CD4-positive, alpha-beta T cell treated with Interleukin-17A for 1 hour (primary cell): ENCODE data around the gene LRRC45.
A peak's percentile ranks its signal among the peaks of the same experiment; 100 is the strongest.
"Not testable (repeated sequence)": the region's sequence is repeated elsewhere in the genome, so short reads cannot be mapped to it uniquely, and the experiment has no call there.

Source experiments
- DNase-seq: peaks from one replicate; pipeline ENCODE4 v3.0.0-alpha.2; 2020

LRRC45 gene

DNA sequence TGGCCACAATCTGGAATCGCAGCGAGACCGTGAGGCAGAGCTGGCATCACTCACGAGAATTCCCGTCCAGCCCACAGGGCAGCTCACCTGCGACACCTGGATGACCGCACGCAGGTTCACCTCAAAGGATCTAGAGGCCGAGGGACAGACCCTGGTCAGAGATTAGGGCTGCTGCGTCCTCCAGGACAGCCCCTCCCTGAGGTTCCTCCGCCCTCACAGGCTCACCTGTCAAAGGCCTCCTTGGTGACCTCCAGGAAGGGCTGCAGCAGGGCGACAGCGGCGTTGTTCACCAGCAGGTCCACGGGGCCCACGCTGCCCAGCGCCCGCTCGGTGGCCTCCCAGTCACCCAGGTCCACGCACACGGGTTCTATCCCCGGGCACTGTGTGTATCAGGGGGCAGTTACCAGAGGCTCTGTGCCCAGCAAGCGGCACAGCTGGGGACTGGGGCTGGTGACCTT, 13.6 kb downstream of the LRRC45 start:
- DNase-seq, result no peak

DNA sequence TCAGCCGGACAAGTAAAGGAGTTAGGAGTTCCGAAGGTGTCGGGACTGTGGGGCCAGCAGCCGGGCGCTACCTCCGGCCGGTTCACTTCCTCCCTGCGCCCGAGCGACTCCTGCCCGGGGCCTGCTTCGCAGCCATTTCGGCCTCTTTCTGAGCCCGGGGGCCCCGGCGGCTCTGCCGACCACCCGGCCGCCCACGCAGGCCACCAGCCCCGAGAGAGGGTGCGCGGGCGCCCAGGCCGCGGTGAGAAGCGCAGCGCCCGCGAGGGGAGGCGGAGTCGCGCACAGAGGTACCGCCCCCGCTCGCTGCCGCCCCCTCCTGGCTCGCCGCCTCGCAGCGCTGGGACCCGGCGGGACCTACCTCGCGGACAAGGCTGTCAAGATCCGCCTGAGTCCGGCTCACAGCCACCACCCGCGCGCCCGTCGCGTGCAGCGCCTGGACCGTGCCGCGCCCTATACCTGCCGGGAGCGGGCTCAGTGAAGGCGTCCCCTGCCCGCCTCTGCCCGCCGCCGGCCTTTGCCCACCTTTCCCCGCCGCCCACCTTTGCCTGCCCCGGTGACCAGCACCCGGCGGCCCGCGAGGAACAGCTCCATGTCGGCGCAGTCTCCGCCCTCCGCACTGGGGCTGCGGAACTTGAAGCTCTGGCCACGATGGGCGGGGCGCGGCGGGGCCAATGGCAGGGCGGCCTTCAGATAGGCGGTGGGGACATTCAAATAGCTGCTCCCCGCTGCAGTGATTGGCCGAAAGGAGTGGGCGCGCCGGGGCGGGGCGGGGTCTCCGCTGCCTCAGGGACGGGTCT, 14.2 kb downstream of the LRRC45 start, which contains the start of gene DCXR:
Gene DCXR, minus strand, starts transcription at position 606 of the 797 bp plus-strand sequence. Its CDS starts 15 bp downstream, at position 591.
- peak; percentile 96 for DNase-seq

DNA sequence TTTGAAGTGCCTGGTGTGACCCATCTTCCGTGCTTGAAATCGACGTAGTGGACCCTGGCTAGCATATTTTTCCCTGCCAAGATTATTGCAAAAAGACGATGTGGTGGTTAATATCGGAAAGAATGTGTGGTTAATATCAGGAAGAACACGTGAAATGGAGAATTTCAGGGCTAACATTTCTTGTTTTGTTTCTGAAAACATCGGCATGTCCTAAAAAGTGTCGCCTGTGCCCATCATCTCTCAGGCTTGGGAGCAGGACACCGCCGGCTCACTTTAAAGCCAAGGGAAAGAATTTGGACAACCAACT, 14.7 kb downstream of the LRRC45 start:
- no peak for DNase-seq

DNA sequence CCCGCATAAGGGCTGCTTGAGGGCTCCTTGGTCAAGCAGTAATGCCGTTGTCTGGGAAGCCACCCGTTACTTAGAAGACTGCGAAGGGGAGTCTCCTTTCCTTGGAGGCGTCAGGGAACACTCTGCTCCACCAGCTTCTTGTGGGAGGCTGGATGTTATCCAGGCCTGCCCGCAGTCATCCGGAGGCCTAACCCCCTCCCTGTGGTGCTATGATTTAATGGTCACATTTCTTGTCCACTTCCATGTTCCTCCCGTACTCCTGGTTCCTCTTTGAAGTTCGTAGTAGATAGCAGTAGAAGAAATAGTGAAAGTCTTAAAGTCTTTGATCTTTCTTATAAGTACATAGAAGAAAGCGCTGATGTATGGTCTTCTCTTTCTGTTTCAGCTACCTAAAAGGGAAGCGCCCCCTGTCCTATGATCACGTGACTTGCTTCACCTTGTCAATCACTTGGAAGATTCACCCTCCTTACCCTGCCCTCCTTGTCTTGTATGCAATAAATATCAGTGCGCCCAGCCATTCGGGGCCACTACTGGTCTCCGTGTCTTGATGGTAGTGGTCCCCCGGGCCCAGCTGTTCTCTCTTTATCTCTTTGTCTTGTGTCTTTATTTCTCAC, 15.8 kb downstream of the LRRC45 start:
- not testable (repeated sequence) for DNase-seq

DNA sequence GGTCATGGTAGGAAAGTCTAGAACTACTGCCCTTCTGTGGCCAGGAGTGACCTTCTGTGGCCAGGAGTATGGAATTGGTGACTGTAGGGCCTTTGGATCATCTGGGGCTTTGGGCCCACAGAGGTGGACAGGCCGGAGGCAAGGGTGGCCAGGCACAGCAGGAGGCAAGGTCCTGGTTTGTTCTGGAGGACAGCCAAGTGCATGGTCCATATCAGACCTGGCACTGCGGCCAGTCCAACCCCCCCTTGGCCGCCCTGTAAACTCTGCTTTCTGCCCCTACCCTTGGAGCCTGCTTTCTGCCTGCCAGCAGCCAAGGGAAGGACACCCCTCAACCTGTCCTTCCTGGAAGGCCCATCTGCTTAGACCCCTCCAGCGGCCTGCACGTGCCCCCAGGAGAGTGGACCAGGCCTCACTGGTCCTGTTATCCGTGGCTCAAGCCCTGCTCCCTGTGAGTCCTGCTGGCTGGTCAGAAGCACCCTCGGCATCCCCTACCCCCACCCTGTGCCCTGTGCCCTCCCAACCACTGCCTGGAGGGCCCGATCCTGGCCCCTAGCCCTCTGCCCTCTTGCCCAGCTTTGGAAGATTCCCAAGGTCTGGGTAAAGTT, 16.7 kb downstream of the LRRC45 start:
- no peak for DNase-seq

DNA sequence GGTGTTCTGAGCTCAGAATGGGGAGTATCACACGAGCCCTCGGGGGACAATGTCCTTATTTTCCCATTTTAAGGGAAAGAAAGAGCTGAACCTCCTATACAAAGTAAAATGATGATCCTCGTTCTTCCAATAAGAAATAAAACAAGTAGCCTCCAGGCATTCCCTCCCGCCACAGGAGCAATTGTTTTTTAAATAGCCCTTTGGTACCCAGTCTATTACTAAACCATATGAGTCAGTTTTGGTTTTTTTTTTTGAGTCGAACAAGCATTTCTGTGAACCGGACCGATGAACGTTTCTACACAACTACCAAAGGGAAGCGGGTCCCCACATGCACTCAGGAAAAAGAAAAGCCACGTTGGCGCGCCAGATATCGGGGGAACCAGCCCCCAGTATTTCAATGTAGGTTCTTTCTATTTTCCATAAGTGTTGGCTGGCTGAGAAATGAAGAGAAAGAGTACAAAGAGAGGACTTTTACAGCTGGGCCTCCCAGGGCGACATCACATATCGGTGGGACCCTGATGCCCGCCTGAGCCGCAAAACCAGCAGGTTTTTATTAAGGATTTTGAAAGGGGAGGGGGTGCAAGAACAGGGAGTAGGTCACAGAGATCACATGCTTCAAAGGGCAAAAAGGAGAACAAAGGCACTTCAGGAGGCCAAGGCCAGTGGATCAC, 18.2 kb downstream of the LRRC45 start:
- no peak for DNase-seq

DNA sequence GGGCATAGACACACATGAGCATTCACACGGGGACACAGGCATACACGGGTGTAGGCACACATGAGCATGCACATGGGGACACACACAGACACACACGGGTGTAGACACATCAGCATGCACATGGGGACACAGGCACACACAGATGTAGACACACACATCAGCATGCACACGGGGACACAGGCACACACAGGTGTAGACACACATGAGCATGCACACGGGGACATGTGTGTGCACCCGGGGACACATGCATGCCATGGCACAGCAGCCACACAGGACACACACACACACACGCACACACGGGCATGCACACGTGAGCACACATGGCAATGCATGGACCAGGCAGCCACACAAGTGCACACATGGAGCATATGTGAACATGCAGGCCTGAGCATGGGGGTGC, 19.5 kb downstream of the LRRC45 start:
- no peak for DNase-seq

DNA sequence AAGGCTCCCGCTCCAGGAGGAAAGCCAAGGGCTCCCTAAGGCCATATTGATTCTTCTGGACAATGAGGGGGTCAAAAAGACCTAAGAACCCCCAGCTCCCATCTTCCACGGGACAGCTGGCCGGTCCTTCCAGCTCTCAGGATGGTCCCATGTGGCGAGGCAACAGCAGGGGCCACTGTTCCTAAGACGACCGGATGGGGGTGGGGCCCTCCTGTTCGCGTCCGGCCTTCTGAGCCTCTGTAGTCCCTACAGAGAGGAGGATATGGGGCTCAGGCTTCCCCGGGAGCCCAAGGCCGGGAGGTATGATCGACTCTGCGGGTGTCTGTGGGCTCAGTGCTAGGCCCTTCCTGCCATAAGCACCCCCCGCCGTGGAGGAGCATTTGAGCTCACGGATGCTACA, 20.4 kb downstream of the LRRC45 start:
- no peak for DNase-seq

DNA sequence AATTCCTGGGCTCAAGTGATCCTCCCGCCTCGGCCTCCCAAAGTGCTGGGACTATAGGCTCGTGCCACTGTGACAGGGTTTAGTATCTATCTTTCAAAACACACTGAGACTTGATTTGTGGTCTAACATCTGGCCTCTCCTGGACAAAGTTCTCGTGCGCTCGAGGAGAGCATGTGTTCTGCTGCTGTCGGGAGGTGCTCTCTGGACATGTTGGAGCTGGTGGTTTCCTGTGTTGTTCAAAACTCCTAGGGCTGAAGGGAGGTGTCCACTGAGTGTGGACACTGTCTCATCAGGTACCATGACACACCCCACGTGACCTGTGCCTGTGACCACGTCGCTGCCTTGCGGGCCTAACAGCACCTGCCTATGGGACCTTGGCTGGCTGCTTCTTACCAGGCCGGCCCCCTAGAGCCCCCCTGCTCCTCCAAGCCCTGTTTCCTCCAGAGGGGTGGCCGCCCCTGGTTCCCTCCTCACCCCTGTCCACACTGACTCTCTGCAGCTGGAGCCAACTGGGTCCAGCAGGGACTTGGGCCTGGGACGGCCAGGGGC, 22.9 kb downstream of the LRRC45 start:
- DNase-seq, result no peak

DNA sequence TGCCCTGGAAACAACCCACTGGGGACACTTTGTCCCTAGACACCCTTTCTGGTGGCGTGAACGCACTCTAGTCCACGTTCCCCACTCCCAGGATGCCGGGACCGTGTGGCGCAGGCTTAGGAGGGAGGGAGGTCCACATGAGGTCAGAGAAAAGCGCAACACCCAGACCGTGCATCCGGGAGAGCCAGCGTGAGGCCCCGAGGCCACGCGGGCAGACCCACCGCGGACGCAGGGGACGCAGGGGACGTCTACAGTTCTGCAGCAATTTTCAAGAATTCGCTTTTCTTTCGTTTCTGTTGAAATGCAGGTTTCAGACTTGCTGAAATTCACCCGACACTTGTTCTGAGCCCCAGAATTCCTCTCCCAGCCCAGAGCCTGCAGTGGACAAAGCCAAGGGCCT, 23.8 kb downstream of the LRRC45 start:
- no peak for DNase-seq

DNA sequence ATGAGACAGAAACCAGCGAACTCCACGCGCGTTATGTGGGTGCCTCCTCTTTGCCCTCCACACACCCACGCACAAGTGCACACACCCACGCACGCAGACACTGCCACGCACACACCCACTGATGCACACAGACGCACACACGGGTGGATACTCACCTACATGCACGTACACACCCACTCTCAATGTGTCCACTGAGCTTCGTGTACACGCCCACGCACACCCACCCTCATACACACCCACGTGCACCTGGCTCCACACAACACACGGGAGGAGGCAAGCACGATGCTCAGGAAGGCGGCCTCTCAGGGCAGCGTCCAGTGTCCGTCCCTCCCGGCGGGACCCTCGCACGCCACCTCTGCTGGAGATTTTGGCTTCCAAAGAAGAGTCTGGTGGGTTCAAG, 24.3 kb downstream of the LRRC45 start:
- no peak for DNase-seq

DNA sequence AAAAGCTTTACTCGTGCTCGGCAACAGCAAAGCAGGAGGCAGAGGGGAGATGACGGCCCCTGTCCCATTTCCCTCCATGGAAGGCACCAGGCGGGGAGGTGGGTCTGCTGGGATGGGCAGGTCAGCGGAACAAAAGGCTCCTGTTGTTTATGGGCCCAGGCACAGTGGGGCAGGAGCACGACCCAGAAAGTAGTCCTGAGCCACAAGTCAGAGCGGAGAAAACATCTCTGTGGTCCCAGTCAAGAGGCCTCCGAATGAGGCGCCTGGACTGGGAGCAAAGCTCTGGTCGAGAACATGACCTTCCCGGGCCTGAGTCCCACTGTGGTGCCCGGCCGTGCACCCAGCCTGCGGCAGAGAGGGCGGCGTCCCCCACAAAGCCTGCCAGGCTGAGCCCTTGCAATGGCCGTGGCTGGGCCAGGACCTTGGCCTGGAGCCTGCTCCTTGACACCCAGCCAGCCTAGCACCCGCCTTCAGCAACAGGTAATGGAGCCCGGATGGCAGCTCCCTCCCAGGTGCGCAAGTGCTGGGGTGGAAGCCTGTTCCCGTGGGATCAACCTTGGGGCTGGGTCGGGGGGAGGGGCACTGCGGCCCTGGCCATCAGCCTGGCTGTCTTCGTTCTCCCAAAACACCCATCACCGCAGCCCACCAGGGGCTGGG, 24.9 kb downstream of the LRRC45 start:
- no peak for DNase-seq

DNA sequence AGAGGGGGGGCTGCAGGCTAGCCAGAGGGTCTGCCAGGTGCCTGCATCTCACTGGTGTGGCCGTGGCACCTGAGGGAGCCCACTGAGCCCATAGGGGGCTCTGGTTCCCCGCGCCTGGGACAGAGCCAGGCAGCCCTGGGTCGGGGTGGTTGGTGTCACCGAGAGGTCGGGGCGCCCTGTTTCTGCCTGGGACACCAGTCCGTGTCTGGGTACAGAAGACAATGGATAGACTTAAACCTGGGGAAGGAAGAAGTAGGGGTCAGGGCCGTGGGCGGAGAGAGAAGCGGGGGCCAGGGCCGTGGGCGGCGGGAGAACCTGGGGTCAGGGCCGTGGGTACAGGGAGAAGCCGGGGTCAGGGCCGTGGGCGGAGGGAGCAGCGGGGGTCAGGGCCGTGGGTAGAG, 25.5 kb downstream of the LRRC45 start:
- DNase-seq, result no peak

DNA sequence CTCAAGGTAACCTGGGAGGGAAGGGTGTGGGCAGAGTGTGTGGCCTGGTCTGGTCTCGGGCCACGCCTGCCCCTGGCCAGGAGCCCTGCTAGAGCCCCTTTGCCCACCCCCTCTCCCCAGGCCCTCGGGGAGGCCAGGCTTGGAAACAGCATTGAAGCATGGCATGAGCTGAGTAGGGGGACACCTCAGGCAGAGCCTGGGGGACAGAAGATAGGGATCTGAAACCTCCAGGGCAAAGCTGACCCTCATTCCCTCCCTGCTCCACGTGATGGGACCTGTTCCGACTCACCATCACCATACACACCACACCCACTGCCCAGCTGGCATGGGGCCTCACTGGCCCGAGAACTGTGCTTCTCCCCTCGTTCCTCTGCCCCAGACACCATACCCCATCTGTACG, 26.0 kb downstream of the LRRC45 start:
- DNase-seq, result no peak

DNA sequence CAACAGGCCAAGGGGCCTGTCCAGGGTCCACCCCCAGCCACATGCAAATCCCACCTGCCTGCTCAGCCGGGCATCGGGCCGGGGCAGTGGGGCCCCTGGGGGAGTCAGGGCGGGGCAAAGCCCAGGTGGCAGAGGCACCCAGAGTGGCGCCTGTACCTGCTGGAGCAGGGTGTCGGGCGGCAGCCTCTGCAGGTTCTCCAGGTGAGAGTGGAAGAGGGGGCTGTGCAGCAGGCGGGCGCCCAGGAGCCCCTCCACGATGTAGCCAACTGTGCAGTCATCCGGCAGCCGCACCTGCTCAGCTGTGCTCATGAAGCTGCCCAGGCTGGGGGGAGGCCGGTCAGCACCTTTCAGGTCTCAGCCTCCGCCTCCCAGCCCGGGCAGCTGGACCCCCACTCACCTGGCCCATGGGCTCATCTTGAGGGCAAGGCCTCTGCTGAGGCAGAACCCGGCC, 26.4 kb downstream of the LRRC45 start:
- DNase-seq, result no peak

DNA sequence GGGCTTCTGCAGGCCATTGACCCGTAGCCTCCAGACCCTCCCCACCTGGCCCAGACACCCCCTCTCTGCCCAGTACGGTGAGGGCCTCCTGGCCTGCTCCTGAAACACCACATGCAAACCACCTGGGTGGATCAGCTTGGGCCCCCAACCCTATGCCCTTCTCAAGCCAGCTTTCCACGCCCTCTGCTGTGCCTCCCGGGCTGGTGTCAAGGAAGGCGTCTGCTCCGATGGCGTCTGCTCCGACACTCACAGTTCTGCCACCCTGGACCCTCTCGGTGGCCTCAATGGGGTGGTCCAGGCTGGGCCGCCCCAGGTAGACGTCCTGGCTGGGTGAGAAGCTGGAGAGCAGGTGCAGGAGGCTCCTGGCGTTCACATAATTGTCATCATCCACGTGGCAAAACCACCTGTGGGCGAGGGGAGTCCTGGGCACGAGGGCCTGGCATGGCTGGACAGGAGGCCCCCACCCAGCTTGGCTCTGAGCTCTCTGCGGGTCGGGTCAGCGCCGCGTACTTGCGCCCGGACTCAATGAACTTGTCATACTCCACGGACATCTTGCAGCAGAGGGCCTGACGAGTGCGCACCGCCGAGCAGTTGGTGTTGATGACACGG, 27.2 kb downstream of the LRRC45 start:
- DNase-seq, result no peak

DNA sequence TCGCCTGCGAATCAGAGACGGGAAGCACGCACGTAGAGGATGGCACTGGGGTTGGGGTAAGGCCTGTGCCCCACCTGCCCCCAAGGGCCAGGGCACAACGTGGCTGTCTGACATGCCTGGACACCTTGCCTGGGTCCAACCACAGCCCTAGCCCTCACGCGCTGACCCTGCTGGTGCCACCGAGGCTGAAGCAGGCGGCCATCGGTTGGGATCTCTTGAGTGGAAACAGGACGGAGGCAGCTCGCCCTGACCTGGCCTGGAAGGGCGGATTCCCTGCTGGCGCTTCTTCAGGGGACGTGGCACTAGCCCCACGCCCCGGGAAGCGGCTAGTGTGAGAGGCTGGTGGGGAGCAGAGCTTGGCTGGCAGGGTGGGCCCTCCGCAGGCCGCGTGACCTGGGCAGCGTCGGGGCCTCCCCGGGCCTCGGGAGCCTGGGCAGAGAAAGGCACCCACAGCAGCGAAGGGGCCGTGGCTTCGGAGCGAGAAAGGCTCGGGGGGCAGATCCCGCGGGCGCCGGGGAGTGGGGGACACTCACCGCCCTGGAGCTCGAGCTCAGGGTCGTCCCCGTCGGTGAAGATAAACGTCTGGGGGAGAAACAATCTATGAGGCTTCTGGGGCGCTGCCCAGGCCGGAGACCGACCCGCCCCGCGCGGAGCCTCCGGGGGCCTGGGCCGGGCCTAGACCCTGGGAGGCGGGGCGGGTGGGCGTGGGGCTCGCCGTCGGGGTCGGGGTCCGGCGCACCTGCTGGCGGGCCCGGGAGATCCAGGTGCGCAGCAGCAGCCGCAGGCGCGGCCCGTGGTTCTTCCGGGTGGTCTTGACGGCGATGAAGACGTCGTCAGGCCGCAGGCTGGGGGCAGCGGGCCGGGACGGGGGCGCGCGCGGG, 27.9 kb downstream of the LRRC45 start:
- DNase-seq, result no peak

DNA sequence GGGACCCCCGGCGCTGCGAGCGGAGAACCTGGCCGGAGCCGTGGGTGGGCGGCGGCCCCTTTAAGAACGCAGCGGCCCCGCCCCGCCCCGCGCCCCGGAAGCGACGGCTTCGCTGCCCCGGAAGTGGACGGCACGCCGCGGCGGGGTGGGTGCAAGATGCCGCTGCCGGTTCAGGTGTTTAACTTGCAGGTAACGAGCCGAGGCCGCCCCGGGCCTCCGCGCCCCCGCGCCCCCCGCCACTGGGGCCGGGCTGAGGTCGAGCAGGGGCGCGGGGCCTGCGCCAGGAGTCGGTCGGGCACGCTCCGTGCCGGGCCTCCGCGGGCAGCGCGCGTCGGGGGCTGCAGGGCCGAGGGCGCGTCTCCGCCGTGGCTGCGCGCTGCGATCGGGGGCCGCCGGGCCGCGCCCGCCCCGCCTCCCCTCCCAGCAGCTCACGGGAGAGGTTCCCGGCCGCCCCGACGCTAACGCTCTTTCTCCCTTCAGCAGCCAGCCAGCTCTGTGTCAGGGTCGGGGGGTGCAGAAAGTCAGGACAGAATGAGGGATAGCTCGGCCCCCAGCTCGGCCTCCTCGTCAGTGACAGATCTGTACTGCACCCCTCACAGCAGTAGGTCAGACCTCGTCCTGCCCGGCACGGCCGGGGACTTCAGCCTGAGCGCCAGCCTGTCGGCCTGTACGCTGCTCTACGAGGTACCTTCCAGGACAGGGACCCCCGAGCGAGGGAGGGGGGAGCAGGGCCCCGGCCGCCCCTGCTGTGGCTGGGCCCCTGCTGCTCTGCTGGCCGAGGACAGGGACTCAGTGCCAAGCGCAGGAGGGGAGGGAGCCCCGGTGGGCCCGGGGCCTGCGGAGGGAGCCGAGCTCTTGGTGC, 28.9 kb downstream of the LRRC45 start, which contains the start of the genes GPS1 and RFNG:
Gene GPS1, plus strand, starts transcription at position 123 of the 862 bp plus-strand sequence. Its CDS starts 34 bp downstream, at position 157.
Gene RFNG, minus strand, starts transcription at position 36 of the 862 bp plus-strand sequence. CDS start 45 bp downstream, outside the sequence.
- DNase-seq, result peak; percentile 77

DNA sequence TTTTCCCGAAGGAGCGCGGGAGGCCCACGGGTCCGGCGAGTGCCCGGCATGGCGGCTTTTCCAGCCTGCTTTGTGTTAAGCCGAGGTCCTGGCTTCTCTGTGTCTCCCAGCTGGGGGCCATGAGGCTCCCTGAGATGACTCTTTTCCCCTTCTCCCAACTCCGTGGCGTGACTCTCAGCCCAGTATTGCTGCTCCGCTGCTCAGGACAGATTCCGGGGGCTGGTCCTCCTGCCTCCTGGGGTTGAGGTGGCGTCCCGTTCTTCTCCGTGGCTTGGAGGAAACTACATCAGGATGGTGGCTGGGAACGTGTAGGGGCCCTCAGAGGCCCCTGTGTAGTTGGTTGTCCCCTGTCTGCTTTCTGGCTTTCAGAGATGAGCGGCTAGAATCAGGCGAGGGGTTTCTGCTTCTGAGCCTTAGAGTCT, 29.5 kb downstream of the LRRC45 start:
- no peak for DNase-seq

DNA sequence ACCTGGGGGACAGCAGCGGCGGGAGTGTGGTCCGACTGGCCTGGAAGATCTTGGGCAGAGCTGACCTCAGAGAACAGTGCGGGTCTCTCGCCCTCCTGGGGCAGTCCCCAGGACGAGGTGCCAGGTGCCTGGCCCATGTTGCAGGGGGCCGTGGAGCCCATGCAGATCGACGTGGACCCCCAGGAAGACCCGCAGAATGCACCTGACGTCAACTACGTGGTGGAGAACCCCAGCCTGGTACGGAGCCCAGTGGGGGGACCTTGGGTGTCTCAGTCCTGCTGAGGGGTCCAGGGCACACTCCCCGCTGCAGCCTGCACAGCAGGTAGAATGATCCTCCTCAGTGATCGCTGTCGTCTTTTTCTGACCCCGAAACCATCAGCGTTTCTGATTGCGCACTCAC, 30.0 kb downstream of the LRRC45 start:
- DNase-seq, result no peak
